Measurements from ENCODE around the gene HOXA11.

- TF ChIP-seq EZH2 (IDR thresholded peaks at IDR 0.05; ENCODE audit: borderline replicate concordance, insufficient read depth, low read length, poor library complexity, severe bottlenecking) (no peak), CTCF (IDR thresholded peaks at IDR 0.05; ENCODE audit: poor library complexity, severe bottlenecking) (no peak), POLR2AphosphoS5 (IDR thresholded peaks at IDR 0.05) (no peak), EP300 (conservative IDR thresholded peaks at IDR 0.05; ENCODE audit: poor library complexity, severe bottlenecking) (no peak), MXI1 (conservative IDR thresholded peaks at IDR 0.05; ENCODE audit: poor library complexity, severe bottlenecking) (no peak), TAF1 (IDR thresholded peaks at IDR 0.05; ENCODE audit: low read depth) (no peak), SMC3 (conservative IDR thresholded peaks at IDR 0.05; ENCODE audit: poor library complexity) (no peak)
Observed at GRCh38 chr7:27169658-27170425, 15.2 kb downstream of the HOXA11 start.
